ENCODE results near the gene ATP2B2. TPM values are rescaled to one million over a fixed set of nuclear protein-coding genes. Genes with fewer than 3 reads are reported as not detected.

The ATP2B2 gene
- total RNA-seq, 1 experiment from 2014 or later = not detected

DNA sequence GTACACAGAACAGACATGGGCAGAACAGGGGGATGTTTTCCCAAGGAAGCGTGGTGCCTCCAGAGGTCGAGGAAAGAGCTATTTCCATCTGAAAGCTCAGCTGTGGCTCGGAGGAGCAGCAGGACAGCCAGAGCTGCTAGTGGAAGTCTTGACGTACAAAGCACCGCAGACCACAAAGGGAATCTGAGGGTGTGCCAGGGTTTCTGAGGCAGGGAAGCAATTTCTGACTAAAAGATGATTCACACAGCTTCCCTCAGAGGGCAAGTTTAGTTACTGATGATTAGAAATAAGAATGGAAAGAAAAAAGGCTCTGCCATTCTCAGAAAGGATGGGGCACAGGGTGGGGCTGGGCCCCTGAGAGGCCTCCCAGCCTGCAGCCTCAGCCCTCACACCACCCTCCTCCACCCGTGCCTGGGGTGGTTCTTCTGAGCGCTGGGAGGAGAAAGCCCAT lies 138.7 kb downstream of the ATP2B2 start:
- intact Hi-C loops (cut with micrococcal nuclease; ENCODE audit: unreplicated experiment) = no loop called here
- Mint-ChIP-seq H3K9me3 (ENCODE audit: unreplicated experiment) (peaks cover 11% of the 10 kb centered on the region), H3K4me1 (ENCODE audit: low read depth, unreplicated experiment) (no peaks in the 10 kb centered on the region), H3K27me3 (ENCODE audit: insufficient read depth, unreplicated experiment) (peaks cover 19% of the 10 kb centered on the region), H3K36me3 (ENCODE audit: insufficient read depth, unreplicated experiment) (peaks cover 6% of the 10 kb centered on the region), H3K27ac (ENCODE audit: unreplicated experiment) (no peak overlapping the region), H3K4me3 (ENCODE audit: unreplicated experiment) (no peak overlapping the region)
- BruUV-seq (replicated peaks) = no TSS peak
- Histone ChIP-seq H3K27me3 (replicated peaks; ENCODE audit: control insufficient read depth, insufficient read depth, low read length) (no peaks in the 10 kb centered on the region), H3K9me3 (no peaks in the 10 kb centered on the region), H3K4me3 (ENCODE audit: low read depth, low read length) (no peak overlapping the region), H3K36me3 (ENCODE audit: control insufficient read depth, insufficient read depth, low read length) (no peaks in the 10 kb centered on the region), H3K4me1 (no peaks in the 10 kb centered on the region)
- ChIA-PET POLR2A (no interaction called here), CTCF (no interaction called here)
- TF ChIP-seq, protein P1, sequence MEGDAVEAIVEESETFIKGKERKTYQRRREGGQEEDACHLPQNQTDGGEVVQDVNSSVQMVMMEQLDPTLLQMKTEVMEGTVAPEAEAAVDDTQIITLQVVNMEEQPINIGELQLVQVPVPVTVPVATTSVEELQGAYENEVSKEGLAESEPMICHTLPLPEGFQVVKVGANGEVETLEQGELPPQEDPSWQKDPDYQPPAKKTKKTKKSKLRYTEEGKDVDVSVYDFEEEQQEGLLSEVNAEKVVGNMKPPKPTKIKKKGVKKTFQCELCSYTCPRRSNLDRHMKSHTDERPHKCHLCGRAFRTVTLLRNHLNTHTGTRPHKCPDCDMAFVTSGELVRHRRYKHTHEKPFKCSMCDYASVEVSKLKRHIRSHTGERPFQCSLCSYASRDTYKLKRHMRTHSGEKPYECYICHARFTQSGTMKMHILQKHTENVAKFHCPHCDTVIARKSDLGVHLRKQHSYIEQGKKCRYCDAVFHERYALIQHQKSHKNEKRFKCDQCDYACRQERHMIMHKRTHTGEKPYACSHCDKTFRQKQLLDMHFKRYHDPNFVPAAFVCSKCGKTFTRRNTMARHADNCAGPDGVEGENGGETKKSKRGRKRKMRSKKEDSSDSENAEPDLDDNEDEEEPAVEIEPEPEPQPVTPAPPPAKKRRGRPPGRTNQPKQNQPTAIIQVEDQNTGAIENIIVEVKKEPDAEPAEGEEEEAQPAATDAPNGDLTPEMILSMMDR (IDR thresholded peaks at IDR 0.05; ENCODE audit: insufficient read depth in 1 of 2, low read depth in 1 of 2, low read length in 1 of 2, severe bottlenecking in 1 of 2, unreplicated experiment in 1 of 2) = no peak
- DNase-seq = no peak

DNA sequence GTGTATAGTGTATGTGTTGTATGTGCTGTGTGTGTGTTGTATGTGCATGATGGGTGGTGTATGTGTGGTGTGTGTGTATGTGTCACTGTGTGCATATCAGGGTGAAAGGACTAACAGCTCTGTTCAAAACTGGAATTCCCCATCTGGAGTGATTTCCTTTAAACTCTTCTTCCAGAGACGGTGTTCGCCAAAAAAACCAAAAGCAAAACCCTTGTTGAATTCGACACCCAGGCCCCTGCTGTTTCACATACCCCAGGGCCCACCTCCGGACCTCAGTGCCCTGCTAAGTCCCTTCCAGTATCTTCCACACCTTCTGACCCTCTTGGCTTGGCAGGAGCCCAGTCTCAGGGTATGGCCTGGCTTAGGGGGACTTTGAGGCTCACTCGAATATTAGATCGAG lies 139.6 kb downstream of the ATP2B2 start:
- H3K4me3 ChIP-seq (ENCODE audit: low read depth, low read length) = no peak overlapping the region
- no peak for DNase-seq
- POLR2A ChIA-PET = no interaction called here
- no peaks in the 10 kb centered on the region for H3K4me1 Mint-ChIP-seq (ENCODE audit: low read depth, unreplicated experiment)
- BruUV-seq (replicated peaks) = no TSS peak
- intact Hi-C loops (cut with micrococcal nuclease; ENCODE audit: unreplicated experiment) = no loop called here
- TF ChIP-seq, protein P1 (IDR thresholded peaks at IDR 0.05; ENCODE audit: insufficient read depth in 1 of 2, low read depth in 1 of 2, low read length in 1 of 2, severe bottlenecking in 1 of 2, unreplicated experiment in 1 of 2) = no peak
- H3K27me3 Mint-ChIP-seq (ENCODE audit: insufficient read depth, unreplicated experiment) = peaks cover 25% of the 10 kb centered on the region
- H3K36me3 Mint-ChIP-seq (ENCODE audit: insufficient read depth, unreplicated experiment) = peaks cover 6% of the 10 kb centered on the region
- no peaks in the 10 kb centered on the region for H3K9me3 ChIP-seq
- H3K27me3 ChIP-seq (replicated peaks; ENCODE audit: control insufficient read depth, insufficient read depth, low read length) = no peaks in the 10 kb centered on the region; the same call in 1 of the 2 replicates
- H3K4me3 Mint-ChIP-seq (ENCODE audit: unreplicated experiment) = no peak overlapping the region
- H3K4me1 ChIP-seq = no peaks in the 10 kb centered on the region
- no peak overlapping the region for H3K27ac Mint-ChIP-seq (ENCODE audit: unreplicated experiment)
- H3K36me3 ChIP-seq (ENCODE audit: control insufficient read depth, insufficient read depth, low read length) = no peaks in the 10 kb centered on the region
- CTCF ChIA-PET = no interaction called here
- H3K9me3 Mint-ChIP-seq (ENCODE audit: unreplicated experiment) = peaks cover 11% of the 10 kb centered on the region

GRCh38 chr3:10365316-10365715 lies 140.1 kb downstream of the ATP2B2 start:
- Histone ChIP-seq H3K36me3 (ENCODE audit: control insufficient read depth, insufficient read depth, low read length) (no peaks in the 10 kb centered on the region), H3K9me3 (peaks cover 2% of the 10 kb centered on the region; the same call in 1 of the 2 replicates), H3K4me1 (no peaks in the 10 kb centered on the region), H3K27me3 (replicated peaks; ENCODE audit: control insufficient read depth, insufficient read depth, low read length) (no peaks in the 10 kb centered on the region; the same call in none of the 2 replicates), H3K4me3 (ENCODE audit: low read depth, low read length) (no peak overlapping the region)
- CTCF ChIA-PET = no interaction called here
- peaks cover 24% of the 10 kb centered on the region for H3K27me3 Mint-ChIP-seq (ENCODE audit: insufficient read depth, unreplicated experiment)
- no peaks in the 10 kb centered on the region for H3K4me1 Mint-ChIP-seq (ENCODE audit: low read depth, unreplicated experiment)
- H3K27ac Mint-ChIP-seq (ENCODE audit: unreplicated experiment) = no peak overlapping the region
- POLR2A ChIA-PET = no interaction called here
- TF ChIP-seq, protein P1 (IDR thresholded peaks at IDR 0.05; ENCODE audit: insufficient read depth in 1 of 2, low read depth in 1 of 2, low read length in 1 of 2, severe bottlenecking in 1 of 2, unreplicated experiment in 1 of 2) = no peak
- intact Hi-C loops (cut with micrococcal nuclease; ENCODE audit: unreplicated experiment) = no loop called here
- DNase-seq = no peak
- H3K9me3 Mint-ChIP-seq (ENCODE audit: unreplicated experiment) = peaks cover 11% of the 10 kb centered on the region
- peaks cover 1% of the 10 kb centered on the region for H3K36me3 Mint-ChIP-seq (ENCODE audit: insufficient read depth, unreplicated experiment)
- no peak overlapping the region for H3K4me3 Mint-ChIP-seq (ENCODE audit: unreplicated experiment)
- no TSS peak for BruUV-seq (replicated peaks)
